ENCODE data around the gene SLIT2.

SLIT2 gene

DNA sequence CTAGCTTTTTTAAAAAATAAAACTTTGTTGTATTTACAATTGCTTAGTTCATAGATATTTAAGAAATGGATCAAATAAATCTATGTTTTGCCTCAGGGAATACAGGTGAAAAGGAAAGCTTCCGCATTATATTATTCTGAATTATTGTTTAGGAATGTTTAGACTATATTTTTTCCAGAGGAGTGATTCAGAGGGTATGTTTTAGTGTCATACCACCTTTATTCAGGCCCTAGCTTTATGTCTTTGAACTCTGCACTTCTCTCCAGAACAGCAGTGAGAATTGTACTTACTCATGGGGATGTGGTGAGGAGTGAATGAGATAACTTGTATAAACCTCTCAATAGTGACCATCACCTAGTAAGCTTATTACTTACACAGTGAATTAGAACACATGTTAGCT lies 14.0 kb downstream of the SLIT2 start:
- no peak for DNase-seq

DNA sequence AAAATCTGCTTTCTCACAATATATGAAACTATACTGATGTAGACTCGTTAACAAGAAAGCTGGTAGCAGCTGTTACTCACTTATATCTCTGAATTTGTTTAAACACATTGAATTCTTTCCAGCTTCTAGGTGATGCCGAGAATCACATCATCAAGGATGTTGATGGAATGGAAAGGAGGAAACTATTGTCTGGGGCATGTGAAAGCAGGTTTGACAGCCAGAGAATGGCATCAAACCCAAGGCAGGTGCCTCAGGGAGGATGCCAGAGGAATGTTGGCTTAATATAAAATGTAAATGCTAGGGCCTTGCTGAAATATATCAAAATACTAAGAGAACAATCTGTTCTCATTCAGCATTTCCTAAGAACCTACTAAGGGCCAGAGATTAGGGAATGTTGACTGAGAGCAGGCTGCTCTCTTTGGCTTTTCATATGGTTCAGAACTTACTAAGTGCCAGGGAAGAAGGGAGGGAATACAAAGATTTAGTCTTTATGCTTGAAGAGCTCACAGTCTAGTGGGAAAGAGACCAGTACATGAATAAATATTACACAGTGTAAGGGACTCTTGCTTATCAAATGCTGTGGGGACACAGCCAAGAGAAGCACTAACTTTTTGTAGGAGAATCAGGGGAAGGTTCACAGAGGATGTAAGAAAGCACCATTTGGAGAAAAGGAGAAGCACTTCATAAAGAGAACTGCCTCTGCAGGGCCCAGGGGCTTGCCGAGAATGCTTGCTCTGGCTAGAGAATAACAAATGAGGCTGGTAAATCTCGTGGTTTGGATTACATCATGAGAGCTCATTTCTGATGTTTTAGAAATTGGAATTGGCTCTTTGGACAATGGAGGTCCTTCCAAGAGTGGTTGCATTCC lies 14.7 kb downstream of the SLIT2 start:
- DNase-seq = no peak

DNA sequence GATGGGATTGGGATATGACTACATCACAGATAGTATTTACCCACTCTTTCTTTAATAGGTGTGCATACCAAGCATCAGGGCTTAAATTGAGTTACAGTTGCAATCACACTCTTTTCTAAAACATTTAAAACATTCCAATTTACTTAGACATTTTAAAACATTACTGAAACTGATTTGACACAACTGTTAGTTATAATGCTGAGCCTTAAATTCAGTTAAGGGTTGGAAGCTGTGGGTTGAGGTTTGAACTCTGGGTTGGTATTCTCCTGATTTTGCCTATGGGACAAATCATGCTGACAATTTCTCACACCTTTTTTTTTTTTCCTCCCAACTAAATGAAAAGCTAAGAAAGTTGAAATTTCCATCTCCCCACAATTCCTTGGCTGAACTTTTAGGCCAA lies 16.3 kb downstream of the SLIT2 start:
- no peak for DNase-seq

DNA sequence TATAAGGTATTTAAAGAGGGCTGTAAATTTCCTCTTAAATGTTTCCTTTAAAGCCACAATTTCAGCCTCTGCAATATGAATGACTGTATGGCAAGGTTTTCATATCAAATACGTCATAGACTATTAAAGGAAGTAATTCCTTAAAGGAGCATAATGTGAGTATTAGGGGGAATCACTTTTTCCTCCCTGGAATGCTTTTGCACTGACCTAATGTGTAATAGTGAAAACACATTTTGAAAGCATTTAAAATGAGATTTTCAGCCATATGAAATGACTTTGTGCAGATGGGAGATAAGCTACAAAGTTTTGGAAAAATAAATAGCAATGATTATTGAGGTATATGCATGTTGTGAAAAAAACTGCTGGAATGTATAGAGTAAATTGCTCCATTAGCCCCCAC lies 17.6 kb downstream of the SLIT2 start:
- no peak for DNase-seq

DNA sequence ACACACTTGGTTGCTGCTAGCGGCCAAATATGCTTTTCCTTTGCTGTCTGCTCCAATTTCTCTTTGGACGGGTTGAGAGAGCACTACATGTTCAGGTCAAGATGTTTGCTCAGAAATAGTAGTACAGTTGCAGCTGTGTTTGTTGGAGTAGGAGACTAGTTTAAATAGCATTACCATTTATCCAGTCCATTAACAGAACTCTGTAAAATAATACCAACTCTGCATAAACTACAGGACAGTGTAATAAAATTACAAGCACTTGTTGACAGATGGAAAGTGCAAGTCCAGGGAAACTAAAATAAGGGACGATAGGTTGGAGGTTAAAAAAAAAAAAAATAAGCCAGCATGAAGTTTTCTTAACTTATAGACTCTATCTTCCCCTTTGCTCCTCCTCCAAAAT lies 20.2 kb downstream of the SLIT2 start:
- no peak for DNase-seq

DNA sequence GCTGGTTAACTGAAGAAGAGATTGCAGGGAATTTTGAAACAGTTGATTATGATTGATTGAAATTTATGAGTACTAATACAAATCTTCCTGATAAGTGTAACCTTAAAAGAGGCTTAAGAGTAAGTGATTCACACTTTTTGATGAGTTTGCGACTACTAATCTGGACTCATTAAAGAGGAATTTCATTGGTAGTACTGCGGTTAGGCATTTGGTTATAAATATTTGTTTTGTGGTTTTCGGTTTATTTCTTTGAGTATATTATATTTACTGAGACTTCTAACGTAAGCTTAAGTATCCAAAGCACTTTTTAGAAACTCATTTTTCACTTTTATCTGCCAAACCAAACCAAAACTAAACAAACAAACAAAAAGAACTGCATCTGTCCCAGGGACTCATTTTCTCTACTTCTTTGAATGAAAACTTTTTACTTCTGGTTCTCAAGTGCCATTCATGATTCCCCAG lies 20.7 kb downstream of the SLIT2 start:
- DNase-seq = no peak

DNA sequence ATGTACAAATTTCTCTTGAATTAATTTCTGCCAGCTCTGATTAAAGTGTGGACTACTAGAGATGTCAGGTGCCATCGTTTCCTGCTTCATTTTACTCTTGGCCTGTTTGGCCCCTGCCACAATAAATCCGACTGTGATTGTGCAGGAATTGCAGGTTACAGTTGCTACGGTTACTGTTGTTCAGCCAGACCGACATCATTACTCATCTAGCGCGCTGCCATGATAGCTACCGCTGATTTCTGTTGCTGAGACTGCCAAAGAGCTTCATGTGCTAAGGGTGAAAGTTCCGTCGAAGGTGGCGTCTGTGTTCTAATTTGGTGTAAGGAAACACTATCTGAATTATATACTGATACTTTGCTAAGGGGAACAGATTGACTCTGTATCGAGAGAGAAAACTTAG lies 22.1 kb downstream of the SLIT2 start:
- no peak for DNase-seq

DNA sequence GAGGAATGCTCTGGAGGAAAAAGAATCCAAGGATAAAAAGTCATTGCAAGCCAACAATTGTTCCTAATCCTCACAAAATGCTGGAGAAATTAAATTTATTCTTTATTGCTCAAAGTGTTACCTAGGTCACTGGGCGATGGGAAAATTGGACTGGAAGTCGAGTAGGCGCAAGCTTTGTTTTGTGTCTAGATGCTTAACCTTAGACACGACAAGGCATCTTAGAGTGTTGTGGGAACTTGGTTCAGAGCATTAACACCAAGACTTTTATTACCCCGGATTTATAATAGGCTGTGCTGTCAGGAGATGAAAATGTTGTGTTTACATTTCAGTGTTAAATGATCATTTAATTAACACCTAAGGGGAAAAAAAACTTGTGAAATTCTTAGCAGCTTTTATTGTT lies 25.1 kb downstream of the SLIT2 start:
- no peak for DNase-seq

DNA sequence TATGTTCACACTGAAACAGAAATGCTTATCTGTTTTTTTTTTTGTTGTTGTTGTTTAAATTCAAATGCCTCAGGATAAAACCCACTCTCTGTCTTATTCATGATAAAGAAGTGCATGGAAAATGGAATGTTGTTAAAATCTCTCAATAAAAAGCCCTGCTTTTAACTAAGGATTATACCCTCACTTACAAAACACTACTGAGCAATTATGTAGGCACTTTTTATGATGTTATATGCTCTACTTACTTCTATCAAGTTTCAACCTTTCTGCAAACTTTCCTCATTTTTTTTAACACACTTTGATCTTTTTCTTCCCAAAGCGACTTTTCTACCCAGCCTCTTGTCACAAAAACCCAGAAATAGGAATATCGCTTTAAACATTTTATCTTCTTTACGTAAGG lies 26.5 kb downstream of the SLIT2 start:
- DNase-seq = no peak

DNA sequence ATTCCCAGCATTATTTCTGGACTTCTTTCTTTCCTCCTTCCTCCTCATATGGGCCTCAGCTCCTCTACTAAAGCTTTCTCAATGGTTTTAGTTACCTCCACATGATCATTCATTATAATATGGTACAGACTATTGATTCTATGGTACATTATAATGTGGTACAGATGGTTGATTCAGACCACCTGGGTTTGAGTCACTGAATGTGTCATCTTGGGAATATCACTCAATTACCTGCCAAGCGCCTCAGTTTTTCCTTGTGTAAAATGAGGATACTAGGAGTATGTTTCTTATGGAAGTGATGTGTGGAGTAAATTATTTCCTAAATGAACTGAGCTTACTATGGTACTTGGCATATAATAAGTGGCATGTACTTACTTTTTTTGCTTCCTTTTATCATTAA lies 27.7 kb downstream of the SLIT2 start:
- no peak for DNase-seq

DNA sequence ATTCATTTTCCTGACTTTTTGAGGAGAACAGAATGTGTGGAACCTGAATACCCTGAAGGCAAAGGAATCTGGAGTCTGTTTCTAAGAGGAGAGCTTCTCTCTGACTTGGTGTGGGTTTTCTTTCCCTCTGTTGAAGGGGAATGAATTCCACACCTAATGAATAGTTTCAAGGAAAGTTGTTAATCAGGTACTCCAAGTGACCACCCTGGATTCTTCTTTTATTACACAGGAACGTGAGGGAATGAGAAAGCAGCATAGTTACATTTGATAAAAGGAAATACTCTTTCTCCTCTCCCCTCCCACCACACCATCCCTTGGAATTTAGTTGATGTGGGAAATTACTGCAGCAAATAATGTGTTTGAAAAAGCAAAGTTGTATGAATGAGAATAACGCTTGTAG lies 29.7 kb downstream of the SLIT2 start:
- no peak for DNase-seq

DNA sequence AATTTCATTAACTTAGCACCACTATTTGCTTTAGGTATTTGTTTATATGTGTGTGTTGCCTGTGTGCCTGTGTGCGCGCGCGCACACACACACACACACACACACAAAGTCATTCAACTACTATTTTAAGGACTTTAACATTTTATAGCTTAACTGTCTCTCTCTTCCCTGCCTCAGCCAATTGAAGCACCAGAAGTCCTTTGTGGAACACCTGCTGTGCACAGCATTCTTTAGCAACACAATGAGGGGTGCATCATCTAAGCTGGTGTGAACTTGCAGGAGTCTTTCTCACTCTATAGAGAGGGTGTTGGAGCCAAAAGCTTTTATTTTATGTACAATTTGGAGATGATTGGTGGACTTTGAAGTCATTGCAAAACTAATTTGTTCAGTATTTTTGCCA lies 31.3 kb downstream of the SLIT2 start:
- DNase-seq = no peak

DNA sequence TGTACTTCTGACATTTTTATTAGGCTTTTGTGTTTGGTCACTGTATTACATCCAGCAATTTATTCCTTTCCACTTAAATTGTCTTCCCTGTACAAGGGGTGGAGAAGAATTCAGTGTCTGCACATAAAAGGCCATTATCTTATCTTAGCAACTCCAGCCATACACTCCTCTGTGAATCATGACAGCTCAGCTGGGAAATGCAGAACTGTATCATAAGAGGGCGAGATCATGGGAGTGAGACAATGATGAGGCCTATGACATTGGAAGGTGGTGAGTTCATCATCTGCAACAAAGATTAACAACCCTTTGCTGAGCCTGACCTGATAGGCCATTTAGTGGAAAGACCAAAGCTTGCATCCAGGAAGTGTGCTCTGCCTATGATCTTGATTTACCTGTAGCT lies 33.3 kb downstream of the SLIT2 start:
- DNase-seq = no peak

DNA sequence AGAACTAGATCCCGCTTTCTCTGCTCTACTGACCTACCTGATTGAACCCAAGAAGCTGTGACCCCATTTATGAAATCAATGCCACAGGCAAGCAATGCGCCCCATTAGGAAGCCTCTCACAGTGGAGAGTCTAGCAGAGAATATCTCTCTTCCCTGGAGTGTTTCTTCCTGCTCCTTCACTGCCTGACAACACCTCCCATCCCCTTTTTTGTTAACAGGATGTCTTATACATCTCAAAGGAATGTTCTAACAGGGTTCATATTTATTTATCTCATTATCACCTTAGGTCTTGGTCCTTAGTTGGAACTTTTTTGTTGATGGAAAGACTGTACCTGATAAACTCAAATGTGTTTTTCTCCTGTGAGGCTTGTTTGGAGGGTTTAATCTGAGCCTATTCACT lies 35.5 kb downstream of the SLIT2 start:
- DNase-seq = no peak

DNA sequence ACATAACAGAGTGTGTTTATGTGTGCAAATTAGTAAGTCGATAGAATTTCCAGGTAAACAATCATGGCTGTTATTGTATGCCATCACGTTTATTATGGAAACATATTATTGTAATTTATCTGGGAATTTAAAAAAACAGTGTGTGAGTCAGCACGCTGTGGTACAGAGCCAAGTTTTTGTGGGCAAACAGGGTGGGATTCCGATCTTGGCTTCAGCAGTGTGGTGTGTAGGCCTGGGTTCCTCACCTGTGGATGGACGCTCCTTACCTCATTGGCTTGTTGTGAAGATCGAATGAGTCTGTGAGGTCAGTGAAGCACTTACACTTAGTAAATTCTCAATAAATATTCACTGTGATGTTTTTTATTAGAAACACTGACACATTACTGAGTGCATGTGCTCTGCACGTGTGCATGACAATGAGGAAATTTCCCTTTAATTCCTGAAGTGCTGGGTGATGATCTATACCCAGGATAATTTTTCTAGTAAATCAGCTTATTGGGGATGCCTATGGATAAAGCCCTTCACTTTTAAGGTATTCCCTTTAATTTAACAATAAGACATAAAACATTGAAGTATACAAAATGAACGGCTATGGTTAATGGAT lies 36.4 kb downstream of the SLIT2 start:
- DNase-seq = no peak

DNA sequence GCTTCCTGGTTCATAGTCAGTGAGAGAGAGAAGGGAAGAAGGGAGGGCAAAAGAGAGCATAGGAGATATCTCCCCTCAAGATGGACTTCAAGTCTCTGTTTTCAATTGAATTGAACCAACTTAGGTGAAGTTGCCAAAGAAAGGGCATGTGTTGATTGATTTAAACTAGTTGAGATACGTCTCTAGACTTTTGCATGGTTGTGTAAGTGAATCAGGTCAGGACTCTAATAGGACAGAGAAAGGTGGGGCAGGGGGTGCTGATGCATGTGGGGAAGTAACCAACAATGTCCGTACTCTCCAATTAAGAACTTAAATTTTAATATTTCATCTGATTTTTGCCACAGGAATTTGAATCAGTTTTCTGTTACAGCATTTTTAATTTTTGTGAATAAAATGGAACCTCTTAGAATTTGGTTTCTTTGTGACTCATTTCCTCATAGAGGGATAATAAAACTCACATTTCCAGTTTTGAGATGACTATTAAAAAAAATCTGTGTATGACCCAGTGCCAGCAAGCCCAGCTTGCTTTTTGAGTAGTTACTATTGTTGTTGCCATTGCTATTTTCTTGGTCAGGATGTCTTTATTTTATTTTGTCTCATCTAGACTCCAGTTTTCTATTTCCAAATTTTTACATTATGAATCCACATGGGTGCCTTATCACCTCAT lies 37.3 kb downstream of the SLIT2 start:
- no peak for DNase-seq

DNA sequence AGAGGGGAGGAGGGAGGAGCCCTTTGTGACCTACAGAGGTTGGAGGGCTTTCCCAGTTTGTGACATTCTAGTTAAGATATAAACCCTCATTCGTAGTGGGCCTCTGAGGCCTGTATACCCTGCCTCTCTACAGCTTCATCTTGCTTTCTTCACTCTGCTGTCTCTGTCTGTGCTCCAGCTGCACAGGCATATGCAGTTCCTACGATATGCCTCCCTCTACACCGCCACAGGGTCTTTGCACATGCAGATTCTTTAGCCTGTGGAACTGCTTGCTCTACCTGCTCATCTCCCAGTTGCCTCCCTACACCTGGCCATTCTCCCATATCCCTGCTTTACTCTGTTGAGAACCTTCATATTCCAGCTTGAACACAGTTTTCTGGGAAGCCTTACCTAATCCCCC lies 38.1 kb downstream of the SLIT2 start:
- no peak for DNase-seq

DNA sequence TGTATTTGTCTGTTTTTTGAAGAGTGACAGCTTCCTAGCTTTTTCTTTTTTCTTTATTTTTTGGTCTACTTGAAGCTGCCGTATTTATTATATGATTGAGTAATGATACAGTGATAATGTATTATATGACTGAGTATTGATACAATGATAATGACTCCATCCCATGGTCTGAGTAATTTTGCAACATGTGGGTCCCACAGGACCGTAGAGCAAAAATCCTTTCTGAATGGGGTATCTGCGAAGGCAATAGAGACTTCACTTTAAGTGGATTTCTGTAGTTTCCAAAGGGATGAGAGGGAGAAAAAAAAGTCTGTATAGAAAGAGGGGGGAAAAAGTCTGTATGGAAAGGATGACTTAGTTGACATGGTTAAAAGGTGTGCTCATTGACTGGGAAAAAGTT lies 41.0 kb downstream of the SLIT2 start:
- DNase-seq = no peak

DNA sequence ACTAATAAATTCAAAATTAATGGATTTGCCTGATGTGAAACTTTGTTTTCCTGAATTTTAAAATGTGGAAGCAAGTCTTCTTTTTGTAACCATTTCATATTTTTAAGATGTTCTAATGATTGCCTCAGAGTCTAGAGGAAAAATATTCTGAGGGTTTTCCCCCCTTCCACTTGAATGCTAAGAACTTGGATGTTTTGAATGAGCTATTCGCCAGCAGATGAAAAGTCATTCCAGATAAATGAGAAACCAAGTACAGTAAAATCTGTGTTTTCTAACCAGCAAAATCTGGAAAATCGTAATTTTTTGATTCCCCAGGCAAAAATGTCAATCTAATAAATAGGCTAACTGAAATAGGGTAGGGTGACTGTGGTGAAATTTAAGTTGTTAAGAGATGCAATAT lies 45.6 kb downstream of the SLIT2 start:
- DNase-seq = no peak

DNA sequence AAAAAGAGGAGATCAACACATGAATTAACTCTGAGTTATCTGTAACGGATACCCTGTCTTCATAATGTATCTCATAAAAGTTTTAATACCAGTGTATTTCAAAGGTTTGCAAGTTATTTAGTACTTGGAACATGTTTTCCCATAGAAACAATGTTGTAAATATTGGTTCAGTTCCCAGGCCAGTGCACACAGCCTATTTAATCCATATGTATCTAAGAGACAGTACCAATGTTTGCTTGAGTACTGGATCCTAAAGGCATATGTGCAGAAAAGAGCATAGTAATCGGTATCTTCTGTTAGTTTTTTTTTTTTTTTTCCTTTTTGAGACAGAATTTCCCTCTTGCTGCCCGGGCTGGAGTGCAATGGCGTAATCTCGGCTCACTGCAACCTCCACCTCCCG lies 46.1 kb downstream of the SLIT2 start:
- DNase-seq = no peak

DNA sequence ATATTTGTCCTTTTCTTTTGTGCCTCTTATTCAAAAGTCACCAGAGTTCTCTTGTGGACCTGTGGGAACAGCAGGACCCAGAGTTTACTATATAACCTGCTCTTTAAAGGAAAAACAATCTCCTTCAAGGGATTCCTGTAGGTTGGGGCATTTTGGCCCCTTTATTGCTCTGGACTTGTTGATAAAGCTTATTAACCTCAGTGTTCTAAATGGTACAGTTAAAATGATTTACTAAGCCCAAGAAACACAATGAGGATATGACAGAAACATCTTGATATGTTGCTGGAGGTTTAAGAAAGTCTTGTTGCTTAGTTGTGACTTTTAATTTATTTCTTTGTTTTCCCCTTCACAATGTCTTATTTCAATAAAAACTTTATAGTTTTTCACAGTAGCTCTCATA lies 46.8 kb downstream of the SLIT2 start:
- no peak for DNase-seq

DNA sequence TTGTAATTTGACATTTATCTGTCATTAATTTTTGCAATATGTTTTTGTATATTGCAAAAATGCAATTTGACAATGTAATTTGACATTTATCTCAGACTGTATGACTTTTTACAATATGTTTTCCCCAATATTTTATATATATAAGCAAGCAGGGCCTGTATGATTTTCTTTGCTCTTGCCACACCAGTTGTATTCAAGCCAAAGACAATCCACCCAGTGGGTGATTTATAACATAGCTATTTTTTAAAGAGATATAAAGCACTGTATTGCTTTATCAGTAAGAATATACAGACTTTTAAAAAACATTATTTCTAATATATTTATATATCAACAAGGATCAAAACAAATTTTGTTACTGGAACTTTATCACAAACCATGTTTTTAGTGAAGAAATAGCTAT lies 47.3 kb downstream of the SLIT2 start:
- no peak for DNase-seq

DNA sequence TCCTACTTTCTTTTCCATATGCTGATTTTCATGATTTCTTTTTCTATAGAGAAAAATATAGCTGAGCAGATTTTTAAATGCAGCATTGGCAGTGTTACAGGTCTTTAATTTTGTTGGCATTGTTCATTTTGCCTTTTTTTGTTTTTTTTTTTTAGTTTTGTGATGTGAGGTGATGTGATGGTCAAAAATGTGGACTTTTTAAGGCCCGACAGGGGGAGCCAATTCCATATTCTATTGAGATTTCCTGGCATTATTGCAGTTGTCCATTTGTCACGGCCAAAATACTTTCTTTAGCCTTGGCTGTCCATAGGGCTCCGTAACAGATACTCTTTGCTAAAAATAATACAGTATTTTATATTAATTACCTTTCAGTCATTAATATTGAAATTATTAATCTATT lies 47.8 kb downstream of the SLIT2 start:
- no peak for DNase-seq

DNA sequence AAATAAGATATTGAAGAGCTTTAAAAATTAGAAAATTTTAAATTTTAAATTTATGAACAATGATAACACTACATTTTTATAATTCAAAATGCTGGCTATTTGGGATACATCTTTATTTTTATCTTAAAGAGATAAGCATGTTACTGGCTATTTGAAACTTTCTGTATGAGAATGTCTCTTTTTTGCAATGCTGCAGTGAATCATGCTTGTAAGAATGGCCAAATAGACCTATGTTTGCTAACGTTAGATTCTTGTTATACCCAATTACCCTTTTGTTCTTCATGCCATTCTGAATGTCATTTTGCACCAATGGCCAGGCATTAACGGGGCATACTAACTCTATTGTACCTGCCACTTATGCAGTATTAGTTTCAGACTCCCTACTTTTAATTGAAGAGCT lies 49.5 kb downstream of the SLIT2 start:
- DNase-seq = no peak
